Neural cell (in vitro differentiated cells): ENCODE results near the gene GALR3.

ENCODE experiments used
- EZH2 ChIP-seq: fragments of 200-600, 300-800 bp; shearing (Covaris generic), sonication (generic); IDR thresholded peaks from 2 replicates; pipeline ENCODE4 v1.6.1; 2014; ENCODE audit warnings: antibody characterized with exemption, low read length, borderline replicate concordance, mild to moderate bottlenecking; ENCODE audit not compliant: insufficient read depth, poor library complexity, severe bottlenecking
- MXI1 ChIP-seq: fragments of 450-650 bp; conservative IDR thresholded peaks from 2 replicates; pipeline ENCODE4 v1.6.1; 2014; ENCODE audit warnings: antibody characterized with exemption, mild to moderate bottlenecking; ENCODE audit not compliant: poor library complexity, severe bottlenecking
- POLR2AphosphoS5 ChIP-seq: IDR thresholded peaks from 2 replicates; pipeline ENCODE4 v1.6.1; 2012
- RAD21 ChIP-seq: fragments of 450-650 bp; conservative IDR thresholded peaks from 2 replicates; pipeline ENCODE4 v1.6.1; 2014; ENCODE audit warnings: antibody characterized with exemption, mild to moderate bottlenecking, moderate library complexity
- TAF1 ChIP-seq: IDR thresholded peaks from 2 replicates; pipeline ENCODE4 v1.6.1; 2012; ENCODE audit warnings: low read depth
- TF ChIP-seq, protein P1 (sequence below): fragments of 450-650 bp; IDR thresholded peaks from 2 replicates; pipeline ENCODE4 v1.5.1; 2014; ENCODE audit warnings: antibody characterized with exemption, mild to moderate bottlenecking, moderate library complexity; ENCODE audit not compliant: poor library complexity, severe bottlenecking
- TF ChIP-seq, protein P2 (sequence below): IDR thresholded peaks from 2 replicates; pipeline ENCODE4 v1.6.1; 2012; ENCODE audit warnings: borderline replicate concordance

DNA sequence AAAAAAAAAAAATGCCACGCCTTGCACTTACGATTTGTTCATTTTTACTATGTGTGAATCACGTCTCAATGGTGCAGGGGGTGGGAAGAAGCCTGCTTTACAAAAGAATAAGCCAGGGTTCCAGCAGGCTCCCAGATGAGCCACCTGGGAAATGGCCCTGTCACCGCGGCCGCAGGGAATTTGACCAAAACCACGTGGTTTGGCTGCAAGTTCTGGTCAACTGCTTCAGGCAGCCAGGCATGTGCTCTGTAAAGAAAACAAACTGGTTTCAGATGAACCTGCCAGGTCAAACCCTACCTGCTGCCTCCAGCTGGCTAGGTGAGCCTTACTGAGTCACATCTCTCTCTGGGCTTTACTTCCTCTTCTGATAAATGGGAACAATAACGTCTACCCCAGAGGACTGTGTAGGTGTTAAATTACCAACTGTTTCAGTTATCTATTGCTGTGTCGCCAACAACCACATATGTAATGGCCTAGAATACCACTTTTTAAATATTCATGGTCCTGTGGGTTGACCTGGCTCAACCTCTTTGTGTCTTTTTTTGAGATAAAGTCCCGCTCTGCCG lies 46.0 kb upstream of the GALR3 start:
- TF ChIP-seq MXI1 (no peak), POLR2AphosphoS5 (no peak), RAD21 (no peak), TAF1 (no peak), EZH2 (no peak)
- TF ChIP-seq, protein P1, sequence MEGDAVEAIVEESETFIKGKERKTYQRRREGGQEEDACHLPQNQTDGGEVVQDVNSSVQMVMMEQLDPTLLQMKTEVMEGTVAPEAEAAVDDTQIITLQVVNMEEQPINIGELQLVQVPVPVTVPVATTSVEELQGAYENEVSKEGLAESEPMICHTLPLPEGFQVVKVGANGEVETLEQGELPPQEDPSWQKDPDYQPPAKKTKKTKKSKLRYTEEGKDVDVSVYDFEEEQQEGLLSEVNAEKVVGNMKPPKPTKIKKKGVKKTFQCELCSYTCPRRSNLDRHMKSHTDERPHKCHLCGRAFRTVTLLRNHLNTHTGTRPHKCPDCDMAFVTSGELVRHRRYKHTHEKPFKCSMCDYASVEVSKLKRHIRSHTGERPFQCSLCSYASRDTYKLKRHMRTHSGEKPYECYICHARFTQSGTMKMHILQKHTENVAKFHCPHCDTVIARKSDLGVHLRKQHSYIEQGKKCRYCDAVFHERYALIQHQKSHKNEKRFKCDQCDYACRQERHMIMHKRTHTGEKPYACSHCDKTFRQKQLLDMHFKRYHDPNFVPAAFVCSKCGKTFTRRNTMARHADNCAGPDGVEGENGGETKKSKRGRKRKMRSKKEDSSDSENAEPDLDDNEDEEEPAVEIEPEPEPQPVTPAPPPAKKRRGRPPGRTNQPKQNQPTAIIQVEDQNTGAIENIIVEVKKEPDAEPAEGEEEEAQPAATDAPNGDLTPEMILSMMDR = no peak
- TF ChIP-seq, protein P2, sequence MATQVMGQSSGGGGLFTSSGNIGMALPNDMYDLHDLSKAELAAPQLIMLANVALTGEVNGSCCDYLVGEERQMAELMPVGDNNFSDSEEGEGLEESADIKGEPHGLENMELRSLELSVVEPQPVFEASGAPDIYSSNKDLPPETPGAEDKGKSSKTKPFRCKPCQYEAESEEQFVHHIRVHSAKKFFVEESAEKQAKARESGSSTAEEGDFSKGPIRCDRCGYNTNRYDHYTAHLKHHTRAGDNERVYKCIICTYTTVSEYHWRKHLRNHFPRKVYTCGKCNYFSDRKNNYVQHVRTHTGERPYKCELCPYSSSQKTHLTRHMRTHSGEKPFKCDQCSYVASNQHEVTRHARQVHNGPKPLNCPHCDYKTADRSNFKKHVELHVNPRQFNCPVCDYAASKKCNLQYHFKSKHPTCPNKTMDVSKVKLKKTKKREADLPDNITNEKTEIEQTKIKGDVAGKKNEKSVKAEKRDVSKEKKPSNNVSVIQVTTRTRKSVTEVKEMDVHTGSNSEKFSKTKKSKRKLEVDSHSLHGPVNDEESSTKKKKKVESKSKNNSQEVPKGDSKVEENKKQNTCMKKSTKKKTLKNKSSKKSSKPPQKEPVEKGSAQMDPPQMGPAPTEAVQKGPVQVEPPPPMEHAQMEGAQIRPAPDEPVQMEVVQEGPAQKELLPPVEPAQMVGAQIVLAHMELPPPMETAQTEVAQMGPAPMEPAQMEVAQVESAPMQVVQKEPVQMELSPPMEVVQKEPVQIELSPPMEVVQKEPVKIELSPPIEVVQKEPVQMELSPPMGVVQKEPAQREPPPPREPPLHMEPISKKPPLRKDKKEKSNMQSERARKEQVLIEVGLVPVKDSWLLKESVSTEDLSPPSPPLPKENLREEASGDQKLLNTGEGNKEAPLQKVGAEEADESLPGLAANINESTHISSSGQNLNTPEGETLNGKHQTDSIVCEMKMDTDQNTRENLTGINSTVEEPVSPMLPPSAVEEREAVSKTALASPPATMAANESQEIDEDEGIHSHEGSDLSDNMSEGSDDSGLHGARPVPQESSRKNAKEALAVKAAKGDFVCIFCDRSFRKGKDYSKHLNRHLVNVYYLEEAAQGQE = no peak
